ENCODE measurements around the gene SRD5A1. TPM values are rescaled to one million over a fixed set of nuclear protein-coding genes. Genes with fewer than 3 reads are reported as not detected.
A peak's percentile ranks its signal among the peaks of the same experiment; 100 is the strongest.

Gene SRD5A1
- 8.8 TPM for total RNA-seq

- no peaks in the 10 kb centered on the region for H3K27me3 ChIP-seq (ENCODE audit: insufficient read depth, low read length)
- H3K4me1 ChIP-seq (ENCODE audit: insufficient read depth, low read length) = peaks cover 45% of the 10 kb centered on the region
- H3K4me3 ChIP-seq (ENCODE audit: low read length) = peak within 1 kb of the TSS; percentile 84
- H3K9me3 ChIP-seq (ENCODE audit: low read depth, low read length) = no peaks in the 10 kb centered on the region
Observed at GRCh38 chr5:6632888-6633468, at the start of gene SRD5A1, which contains the start of gene NSUN2. Gene SRD5A1, plus strand, starts transcription at chr5:6633440. Its CDS starts 137 bp downstream, at chr5:6633577. Gene NSUN2, minus strand, starts transcription at chr5:6633044. Its CDS starts 65 bp downstream, at chr5:6632979.

GRCh38 chr5:6584101-6584645 is 49.1 kb upstream of the SRD5A1 start:
- no peak overlapping the region for H3K4me3 ChIP-seq (ENCODE audit: low read length)
- peaks cover 42% of the 10 kb centered on the region for H3K27me3 ChIP-seq (ENCODE audit: insufficient read depth, low read length)
- no peaks in the 10 kb centered on the region for H3K9me3 ChIP-seq (ENCODE audit: low read depth, low read length)
- no peaks in the 10 kb centered on the region for H3K4me1 ChIP-seq (ENCODE audit: insufficient read depth, low read length)

GRCh38 chr5:6584727-6585126 is 48.5 kb upstream of the SRD5A1 start:
- Histone ChIP-seq H3K4me1 (ENCODE audit: insufficient read depth, low read length) (no peaks in the 10 kb centered on the region), H3K9me3 (ENCODE audit: low read depth, low read length) (no peaks in the 10 kb centered on the region), H3K27me3 (ENCODE audit: insufficient read depth, low read length) (peaks cover 42% of the 10 kb centered on the region), H3K4me3 (ENCODE audit: low read length) (no peak overlapping the region)

- peaks cover 42% of the 10 kb centered on the region for H3K27me3 ChIP-seq (ENCODE audit: insufficient read depth, low read length)
- H3K4me3 ChIP-seq (ENCODE audit: low read length) = no peak overlapping the region
- no peaks in the 10 kb centered on the region for H3K9me3 ChIP-seq (ENCODE audit: low read depth, low read length)
- H3K4me1 ChIP-seq (ENCODE audit: insufficient read depth, low read length) = no peaks in the 10 kb centered on the region
Observed at GRCh38 chr5:6585168-6585567, 48.1 kb upstream of the SRD5A1 start.

- Histone ChIP-seq H3K4me3 (ENCODE audit: low read length) (no peak overlapping the region), H3K9me3 (ENCODE audit: low read depth, low read length) (no peaks in the 10 kb centered on the region), H3K4me1 (ENCODE audit: insufficient read depth, low read length) (no peaks in the 10 kb centered on the region), H3K27me3 (ENCODE audit: insufficient read depth, low read length) (peaks cover 36% of the 10 kb centered on the region)
Observed at GRCh38 chr5:6585939-6586646, 47.1 kb upstream of the SRD5A1 start.

- H3K4me3 ChIP-seq (ENCODE audit: low read length) = no peak overlapping the region
- H3K9me3 ChIP-seq (ENCODE audit: low read depth, low read length) = no peaks in the 10 kb centered on the region
- peaks cover 30% of the 10 kb centered on the region for H3K27me3 ChIP-seq (ENCODE audit: insufficient read depth, low read length)
Observed at GRCh38 chr5:6586647-6587042, 46.6 kb upstream of the SRD5A1 start.

GRCh38 chr5:6587171-6587570 is 46.1 kb upstream of the SRD5A1 start:
- no peak overlapping the region for H3K4me3 ChIP-seq (ENCODE audit: low read length)
- H3K9me3 ChIP-seq (ENCODE audit: low read depth, low read length) = no peaks in the 10 kb centered on the region
- H3K27me3 ChIP-seq (ENCODE audit: insufficient read depth, low read length) = peaks cover 25% of the 10 kb centered on the region
- no peaks in the 10 kb centered on the region for H3K4me1 ChIP-seq (ENCODE audit: insufficient read depth, low read length)

More at GRCh38 chr5:6586647-6587042, 46.6 kb upstream of the SRD5A1 start:
- H3K4me1 ChIP-seq (ENCODE audit: insufficient read depth, low read length) = no peaks in the 10 kb centered on the region

- Histone ChIP-seq H3K9me3 (ENCODE audit: low read depth, low read length) (no peaks in the 10 kb centered on the region), H3K27me3 (ENCODE audit: insufficient read depth, low read length) (no peaks in the 10 kb centered on the region), H3K4me3 (ENCODE audit: low read length) (no peak overlapping the region), H3K4me1 (ENCODE audit: insufficient read depth, low read length) (no peaks in the 10 kb centered on the region)
Observed at GRCh38 chr5:6590581-6590980, 42.7 kb upstream of the SRD5A1 start.

- Histone ChIP-seq H3K27me3 (ENCODE audit: insufficient read depth, low read length) (no peaks in the 10 kb centered on the region), H3K4me1 (ENCODE audit: insufficient read depth, low read length) (no peaks in the 10 kb centered on the region), H3K9me3 (ENCODE audit: low read depth, low read length) (no peaks in the 10 kb centered on the region), H3K4me3 (ENCODE audit: low read length) (no peak overlapping the region)
Observed at GRCh38 chr5:6591671-6592288, 41.5 kb upstream of the SRD5A1 start.

GRCh38 chr5:6592601-6593000 is 40.6 kb upstream of the SRD5A1 start:
- Histone ChIP-seq H3K27me3 (ENCODE audit: insufficient read depth, low read length) (no peaks in the 10 kb centered on the region), H3K4me1 (ENCODE audit: insufficient read depth, low read length) (no peaks in the 10 kb centered on the region), H3K4me3 (ENCODE audit: low read length) (no peak overlapping the region), H3K9me3 (ENCODE audit: low read depth, low read length) (no peaks in the 10 kb centered on the region)

- H3K27me3 ChIP-seq (ENCODE audit: insufficient read depth, low read length) = no peaks in the 10 kb centered on the region
- no peak overlapping the region for H3K4me3 ChIP-seq (ENCODE audit: low read length)
- H3K4me1 ChIP-seq (ENCODE audit: insufficient read depth, low read length) = no peaks in the 10 kb centered on the region
- no peaks in the 10 kb centered on the region for H3K9me3 ChIP-seq (ENCODE audit: low read depth, low read length)
Observed at GRCh38 chr5:6593148-6594016, 39.9 kb upstream of the SRD5A1 start.

GRCh38 chr5:6594066-6594465 is 39.2 kb upstream of the SRD5A1 start:
- no peaks in the 10 kb centered on the region for H3K27me3 ChIP-seq (ENCODE audit: insufficient read depth, low read length)
- H3K9me3 ChIP-seq (ENCODE audit: low read depth, low read length) = no peaks in the 10 kb centered on the region
- H3K4me3 ChIP-seq (ENCODE audit: low read length) = no peak overlapping the region
- no peaks in the 10 kb centered on the region for H3K4me1 ChIP-seq (ENCODE audit: insufficient read depth, low read length)

GRCh38 chr5:6595405-6595804 is 37.8 kb upstream of the SRD5A1 start:
- H3K27me3 ChIP-seq (ENCODE audit: insufficient read depth, low read length) = no peaks in the 10 kb centered on the region
- H3K4me1 ChIP-seq (ENCODE audit: insufficient read depth, low read length) = no peaks in the 10 kb centered on the region
- no peak overlapping the region for H3K4me3 ChIP-seq (ENCODE audit: low read length)
- no peaks in the 10 kb centered on the region for H3K9me3 ChIP-seq (ENCODE audit: low read depth, low read length)

GRCh38 chr5:6596388-6596787 is 36.9 kb upstream of the SRD5A1 start:
- Histone ChIP-seq H3K27me3 (ENCODE audit: insufficient read depth, low read length) (no peaks in the 10 kb centered on the region), H3K9me3 (ENCODE audit: low read depth, low read length) (no peaks in the 10 kb centered on the region), H3K4me1 (ENCODE audit: insufficient read depth, low read length) (no peaks in the 10 kb centered on the region), H3K4me3 (ENCODE audit: low read length) (no peak overlapping the region)

Data from mononuclear cell (primary cell).